OCI-M1 (cell line): Measurements from ENCODE around the gene SNRPB2.

ENCODE experiments used
- DNase-seq: peaks from one replicate; lab custom pipeline; 2025; lab: John Stamatoyannopoulos, UW

SNRPB2 gene

GRCh38 chr20:16729565-16730460 lies at the start of gene SNRPB2:
Gene SNRPB2 (plus strand): TSS chr20:16730026. CDS start chr20:16731703, 1,677 bp downstream.
- DNase-seq: peak; percentile 95

DNA sequence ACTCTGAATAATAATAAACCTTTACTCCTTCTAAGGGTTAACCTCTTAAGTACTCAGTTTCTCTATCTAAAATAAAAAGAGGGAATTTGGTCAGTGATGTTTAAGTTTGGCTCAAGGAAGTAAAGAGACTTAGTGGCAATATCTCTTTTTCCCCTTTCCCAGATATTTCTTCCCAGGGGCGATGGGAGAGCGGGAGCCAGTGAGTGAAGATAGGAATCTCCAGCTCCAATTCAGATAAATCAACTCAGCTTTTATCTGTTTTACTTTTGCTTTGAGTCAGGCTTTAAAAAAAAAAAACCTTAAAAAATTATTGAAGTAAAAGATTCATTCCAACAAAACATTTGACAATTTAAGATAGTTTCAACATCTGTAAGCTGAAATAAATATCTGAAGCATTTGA lies 45.4 kb upstream of the SNRPB2 start:
- DNase-seq: no peak

DNA sequence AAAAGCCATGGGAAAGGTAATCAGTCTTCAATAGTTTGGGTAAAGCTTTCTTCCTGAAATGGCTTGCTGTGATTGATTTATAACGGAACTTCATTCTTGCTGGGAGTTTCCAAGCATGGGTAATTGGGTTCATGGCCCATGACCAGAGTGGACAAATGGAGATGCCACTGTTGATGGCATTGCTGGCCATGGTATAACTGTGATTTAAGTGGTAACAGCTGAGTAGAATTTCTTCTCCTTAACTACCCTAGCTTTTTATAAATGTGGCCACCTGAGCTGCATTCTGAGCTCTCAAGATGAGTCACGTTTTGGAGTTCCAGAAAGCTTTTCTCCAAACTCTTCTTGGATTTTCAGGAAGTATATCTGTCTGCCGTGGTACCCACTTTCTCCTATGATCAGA lies 39.9 kb upstream of the SNRPB2 start:
- no peak for DNase-seq

GRCh38 chr20:16691381-16691780 lies 38.4 kb upstream of the SNRPB2 start:
- DNase-seq: no peak

DNA sequence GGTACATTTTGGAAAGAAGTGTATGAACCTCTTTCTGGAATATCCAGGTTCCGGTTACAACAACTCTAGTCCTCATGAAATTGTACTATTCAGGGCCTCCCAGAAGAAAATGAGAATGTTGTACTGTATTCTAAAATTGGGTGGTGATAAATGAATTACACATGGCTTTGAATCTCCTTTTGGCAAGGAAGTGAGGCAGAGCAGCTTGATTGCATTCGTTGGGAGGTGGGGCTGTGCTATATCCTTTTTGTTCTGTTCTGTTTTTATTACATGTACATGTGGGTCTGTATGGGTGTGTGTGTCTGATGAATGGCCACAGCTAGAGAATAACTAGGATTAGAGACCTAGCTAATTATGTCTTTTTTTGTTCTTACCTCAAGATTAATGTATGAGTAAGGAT lies 37.8 kb upstream of the SNRPB2 start:
- DNase-seq: no peak

GRCh38 chr20:16692442-16692841 lies 37.4 kb upstream of the SNRPB2 start:
- no peak for DNase-seq

- no peak for DNase-seq
Measured at GRCh38 chr20:16693278-16693677, 36.5 kb upstream of the SNRPB2 start.

DNA sequence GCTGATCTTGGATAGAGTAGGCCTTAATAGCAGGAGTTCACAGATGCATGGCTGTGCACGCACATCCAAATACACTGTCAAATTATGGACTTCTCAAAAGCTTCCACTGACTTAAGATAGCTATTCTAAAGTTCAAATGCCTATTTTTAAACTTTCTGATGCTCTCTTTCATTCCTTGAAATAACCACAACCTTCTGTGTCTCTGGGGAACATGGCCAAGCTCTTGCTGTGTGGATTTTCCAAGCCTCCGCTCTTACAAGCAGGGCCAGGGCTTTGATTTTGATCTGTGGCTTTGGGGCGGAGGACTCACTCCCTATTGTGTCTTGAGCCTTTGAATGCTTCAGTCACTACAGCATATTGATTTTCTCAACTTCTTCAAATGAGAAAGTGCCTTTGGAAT lies 35.7 kb upstream of the SNRPB2 start:
- no peak for DNase-seq

GRCh38 chr20:16695628-16696027 lies 34.2 kb upstream of the SNRPB2 start:
- DNase-seq: no peak

GRCh38 chr20:16699293-16699692 lies 30.5 kb upstream of the SNRPB2 start:
- peak; percentile 30 for DNase-seq

- DNase-seq: peak; percentile 33
Measured at GRCh38 chr20:16701296-16701695, 28.5 kb upstream of the SNRPB2 start.

GRCh38 chr20:16703570-16703969 lies 26.3 kb upstream of the SNRPB2 start:
- no peak for DNase-seq

DNA sequence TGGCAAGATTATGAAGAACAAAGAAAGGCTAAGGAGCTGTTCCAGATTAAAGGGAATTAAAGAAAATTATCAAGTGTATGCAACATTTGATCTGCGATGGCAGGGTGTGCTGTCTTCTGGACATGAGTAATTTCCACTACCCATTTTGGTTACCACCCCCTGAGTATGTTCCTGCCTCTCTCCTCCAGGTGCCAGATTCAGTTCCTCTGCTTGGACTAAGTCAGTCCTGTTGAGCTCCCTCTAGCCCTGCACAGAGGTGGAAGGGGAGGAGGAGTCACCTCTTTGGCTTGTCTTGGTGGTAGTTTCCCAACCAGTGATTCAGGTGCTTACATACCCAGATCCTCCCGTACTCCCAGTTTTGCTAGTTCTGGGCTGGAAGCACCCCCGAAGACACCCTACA lies 22.2 kb upstream of the SNRPB2 start:
- DNase-seq: no peak

GRCh38 chr20:16708602-16709001 lies 21.2 kb upstream of the SNRPB2 start:
- no peak for DNase-seq

DNA sequence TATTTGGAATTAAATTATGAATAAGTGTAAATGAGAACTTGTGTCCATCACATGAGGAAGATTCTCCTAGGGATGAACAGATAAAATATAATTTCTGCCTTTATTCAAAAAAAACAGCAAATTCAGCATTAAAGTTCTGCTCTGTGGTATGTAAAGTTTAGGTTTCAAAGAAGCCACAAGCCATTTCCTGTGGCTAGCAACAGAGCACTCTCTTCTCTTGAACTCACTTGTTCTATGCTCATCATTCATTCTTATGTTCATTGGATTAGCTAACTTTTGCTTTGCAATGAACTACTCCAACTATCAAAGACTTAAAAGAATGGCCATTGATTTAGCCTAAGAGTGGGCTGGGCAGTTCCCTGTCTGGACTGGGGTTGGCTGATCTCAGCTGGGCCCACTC lies 20.8 kb upstream of the SNRPB2 start:
- no peak for DNase-seq

- no peak for DNase-seq
Measured at GRCh38 chr20:16710781-16711180, 19.0 kb upstream of the SNRPB2 start.

DNA sequence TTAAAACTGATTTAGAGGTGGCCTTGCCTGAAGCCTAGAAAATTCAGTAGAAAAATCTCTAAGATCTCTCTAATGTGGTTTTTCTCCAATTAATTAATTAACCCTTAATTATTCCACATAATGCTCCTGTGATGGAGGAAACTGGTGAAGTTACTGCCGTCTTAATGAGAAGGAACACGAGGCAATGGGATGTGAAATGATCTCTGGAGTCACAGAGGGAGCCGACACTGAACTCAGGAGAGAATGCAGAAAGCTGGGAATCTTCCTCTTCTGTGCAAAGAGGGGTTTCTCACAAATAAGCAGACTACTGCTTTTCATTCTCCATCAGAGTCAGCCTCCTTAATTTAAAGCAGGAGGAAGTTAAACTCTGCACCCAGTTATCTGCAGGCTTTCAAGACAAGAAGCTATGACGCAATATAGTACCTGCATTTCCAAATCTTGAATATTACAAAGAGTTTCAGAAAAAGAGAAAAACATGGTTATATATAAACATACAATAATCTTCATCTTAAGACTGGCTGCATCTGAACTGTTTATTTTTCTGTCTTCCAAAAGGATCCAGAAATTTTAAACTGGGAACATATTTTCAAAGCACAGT lies 18.1 kb upstream of the SNRPB2 start:
- DNase-seq: peak; percentile 40

DNA sequence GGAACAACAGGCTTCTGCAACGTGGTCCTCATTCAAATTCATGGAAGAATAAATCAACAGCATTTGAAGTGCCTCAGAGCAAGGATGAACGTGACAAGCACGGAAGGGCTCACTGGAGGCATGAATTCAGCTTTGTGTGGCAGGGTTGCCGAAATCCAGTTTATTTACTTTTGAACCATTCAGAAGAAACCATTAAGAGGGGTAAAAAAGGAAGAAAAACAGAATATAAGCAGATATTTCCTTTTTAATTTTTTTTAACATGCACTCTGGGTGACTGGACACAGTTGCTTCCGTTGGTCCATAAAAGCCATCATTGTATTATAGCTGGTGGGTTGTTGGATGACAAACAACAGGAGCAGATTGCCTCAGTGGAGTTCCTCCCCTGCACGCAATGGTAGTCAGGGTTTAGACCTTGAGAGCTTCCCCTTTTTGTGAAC lies 17.3 kb upstream of the SNRPB2 start:
- no peak for DNase-seq

GRCh38 chr20:16713066-16713465 lies 16.8 kb upstream of the SNRPB2 start:
- no peak for DNase-seq

GRCh38 chr20:16714242-16714641 lies 15.6 kb upstream of the SNRPB2 start:
- no peak for DNase-seq

GRCh38 chr20:16714751-16715150 lies 15.1 kb upstream of the SNRPB2 start:
- no peak for DNase-seq

DNA sequence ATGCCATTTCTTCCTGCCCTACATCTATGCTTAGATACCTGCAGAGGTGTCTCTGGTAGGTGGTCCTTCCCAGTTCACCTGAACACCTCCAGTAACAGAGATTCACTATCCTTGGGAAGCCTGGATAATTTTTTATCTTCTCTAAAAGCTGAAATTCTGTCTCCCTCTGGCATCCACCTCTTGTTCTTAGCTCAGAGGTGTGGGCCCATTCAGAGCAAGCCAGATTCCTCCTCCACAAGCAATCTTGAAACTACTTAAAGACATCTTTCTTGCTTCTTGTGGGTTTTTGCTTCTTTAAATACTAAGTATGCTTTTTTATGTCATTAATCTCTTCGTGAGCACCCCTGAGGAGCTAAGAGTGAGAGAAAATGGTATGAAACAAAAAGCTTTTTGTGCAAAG lies 10.4 kb upstream of the SNRPB2 start:
- DNase-seq: no peak

- DNase-seq: no peak
Measured at GRCh38 chr20:16729080-16729479, 746 bp upstream of the SNRPB2 start.
